Hepatocyte (in vitro differentiated cells): ENCODE data around the gene NXPH1.

ENCODE experiments used
- EZH2 ChIP-seq: fragments of 200-600 bp; sonication (generic); IDR thresholded peaks from 2 replicates; pipeline ENCODE4 v1.6.1; 2016; ENCODE audit warnings: antibody characterized with exemption, mild to moderate bottlenecking, borderline replicate concordance
- EZH2phosphoT487 ChIP-seq: fragments of 200-600 bp; sonication (generic); IDR thresholded peaks from one replicate; pipeline ENCODE4 v1.6.1; 2018; ENCODE audit warnings: antibody characterized with exemption, mild to moderate bottlenecking, low read depth, moderate library complexity; ENCODE audit not compliant: unreplicated experiment, severe bottlenecking
- TF ChIP-seq, protein P1 (sequence below): fragments of 200-600 bp; sonication (generic); IDR thresholded peaks from 2 replicates; pipeline ENCODE4 v1.5.1; 2016; ENCODE audit warnings: antibody characterized with exemption, mild to moderate bottlenecking; ENCODE audit not compliant: poor library complexity

DNA sequence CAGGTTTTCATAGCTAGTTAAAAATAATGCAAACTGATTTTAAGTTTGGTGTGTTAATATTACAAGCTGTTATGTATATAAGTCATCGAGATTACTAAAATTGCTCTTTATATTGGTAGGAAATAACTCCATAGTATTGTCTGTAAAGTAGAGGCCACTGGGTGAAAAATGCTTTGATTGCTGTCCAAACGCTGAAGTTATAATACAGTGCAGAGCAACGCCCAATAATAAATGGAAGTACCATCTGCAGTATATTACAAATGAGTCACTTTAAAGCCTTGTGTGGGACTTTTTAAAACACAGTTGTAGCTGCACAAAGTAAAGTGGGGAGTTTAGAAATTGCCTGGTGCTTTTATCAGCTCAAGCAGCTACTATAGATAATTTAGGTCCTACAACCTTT is 196.1 kb downstream of the NXPH1 start:
- TF ChIP-seq, protein P1, sequence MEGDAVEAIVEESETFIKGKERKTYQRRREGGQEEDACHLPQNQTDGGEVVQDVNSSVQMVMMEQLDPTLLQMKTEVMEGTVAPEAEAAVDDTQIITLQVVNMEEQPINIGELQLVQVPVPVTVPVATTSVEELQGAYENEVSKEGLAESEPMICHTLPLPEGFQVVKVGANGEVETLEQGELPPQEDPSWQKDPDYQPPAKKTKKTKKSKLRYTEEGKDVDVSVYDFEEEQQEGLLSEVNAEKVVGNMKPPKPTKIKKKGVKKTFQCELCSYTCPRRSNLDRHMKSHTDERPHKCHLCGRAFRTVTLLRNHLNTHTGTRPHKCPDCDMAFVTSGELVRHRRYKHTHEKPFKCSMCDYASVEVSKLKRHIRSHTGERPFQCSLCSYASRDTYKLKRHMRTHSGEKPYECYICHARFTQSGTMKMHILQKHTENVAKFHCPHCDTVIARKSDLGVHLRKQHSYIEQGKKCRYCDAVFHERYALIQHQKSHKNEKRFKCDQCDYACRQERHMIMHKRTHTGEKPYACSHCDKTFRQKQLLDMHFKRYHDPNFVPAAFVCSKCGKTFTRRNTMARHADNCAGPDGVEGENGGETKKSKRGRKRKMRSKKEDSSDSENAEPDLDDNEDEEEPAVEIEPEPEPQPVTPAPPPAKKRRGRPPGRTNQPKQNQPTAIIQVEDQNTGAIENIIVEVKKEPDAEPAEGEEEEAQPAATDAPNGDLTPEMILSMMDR, result no peak
- TF ChIP-seq EZH2 (no peak), EZH2phosphoT487 (no peak)
